K562 (cell line): Measurements from ENCODE around the gene CLDN11.

Experiments used
- CBX3 ChIP-seq, 2 experiments: IDR thresholded peaks; 1 replicate in 1 of 2; 2 replicates in 1 of 2; pipeline ENCODE4 v1.6.1; 2012; ENCODE audit warnings: inconsistent platforms in 2 of 2, low read length in 2 of 2, borderline replicate concordance in 1 of 2, control low read depth in 1 of 2
- CEBPG ChIP-seq, 3 experiments: fragments of 200-800 bp in 1 of 3; sonication (Bioruptor generic) in 1 of 3; sonication (generic) in 1 of 3; formaldehyde crosslinking in 1 of 3; IDR thresholded peaks in 2 of 3; conservative IDR thresholded peaks in 1 of 3; 2 replicates each; pipeline versions ENCODE4 v1.6.1 to v1.8.0; 2016 to 2022; ENCODE audit warnings: missing compliant biosample characterization in 2 of 3, missing genetic modification characterization in 2 of 3, mild to moderate bottlenecking in 1 of 3, missing genetic modification reagents in 1 of 3
- MTA2 ChIP-seq: fragments of 450-650 bp; IDR thresholded peaks from 2 replicates; pipeline ENCODE4 v1.6.1; 2016; ENCODE audit warnings: low read depth
- NUFIP1 ChIP-seq: fragments of 450-650 bp; IDR thresholded peaks from 2 replicates; pipeline ENCODE4 v1.6.1; 2018; ENCODE audit not compliant: partially characterized antibody
- POLR2A ChIP-seq: fragments of 450-650 bp; conservative IDR thresholded peaks from 2 replicates; pipeline ENCODE4 v1.6.1; 2016
- POLR3G ChIP-seq: IDR thresholded peaks from 2 replicates; pipeline ENCODE4 v1.6.1; 2011; ENCODE audit not compliant: insufficient read length, insufficient replicate concordance; ENCODE audit errors: extremely low read depth
- ZNF274 ChIP-seq: IDR thresholded peaks from 2 replicates; pipeline ENCODE4 v1.6.1; 2011; ENCODE audit warnings: low read depth, mild to moderate bottlenecking, low read length, moderate library complexity, borderline replicate concordance
- TF ChIP-seq, protein P1 (sequence below): sonication (generic); formaldehyde crosslinking; IDR thresholded peaks from 2 replicates; pipeline ENCODE4 v1.8.1; 2022; ENCODE audit warnings: missing genetic modification reagents

- TF ChIP-seq ZNF274 (no peak), CEBPG (CRISPR knock-in tag; IDR thresholded peaks at IDR 0.05) (no peak), CEBPG (tag; conservative IDR thresholded peaks at IDR 0.05 in 1 of 2, IDR thresholded peaks at IDR 0.05 in 1 of 2) (no peak), CBX3 (IDR thresholded peaks at IDR 0.05; ENCODE audit: borderline replicate concordance in 1 of 2, low read length in 2 of 2) (no peak), POLR2A (no peak), MTA2 (no peak), POLR3G (no peak), NUFIP1 (no peak)
- TF ChIP-seq, protein P1, sequence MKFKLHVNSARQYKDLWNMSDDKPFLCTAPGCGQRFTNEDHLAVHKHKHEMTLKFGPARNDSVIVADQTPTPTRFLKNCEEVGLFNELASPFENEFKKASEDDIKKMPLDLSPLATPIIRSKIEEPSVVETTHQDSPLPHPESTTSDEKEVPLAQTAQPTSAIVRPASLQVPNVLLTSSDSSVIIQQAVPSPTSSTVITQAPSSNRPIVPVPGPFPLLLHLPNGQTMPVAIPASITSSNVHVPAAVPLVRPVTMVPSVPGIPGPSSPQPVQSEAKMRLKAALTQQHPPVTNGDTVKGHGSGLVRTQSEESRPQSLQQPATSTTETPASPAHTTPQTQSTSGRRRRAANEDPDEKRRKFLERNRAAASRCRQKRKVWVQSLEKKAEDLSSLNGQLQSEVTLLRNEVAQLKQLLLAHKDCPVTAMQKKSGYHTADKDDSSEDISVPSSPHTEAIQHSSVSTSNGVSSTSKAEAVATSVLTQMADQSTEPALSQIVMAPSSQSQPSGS (CRISPR knock-in tag) = no peak
Observed at GRCh38 chr3:170443457-170443856, 24.8 kb downstream of the CLDN11 start.
